MM.1S (cell line): Measurements from ENCODE around the gene DCUN1D1.

Experiments used
- DNase-seq: peaks from one replicate; pipeline ENCODE4 v3.0.0-alpha.2; 2015
- H2AFZ ChIP-seq: fragments of 300-600 bp; sonication (generic); 2 replicates; pipeline ENCODE4 v1.6.0; 2016; ENCODE audit warnings: antibody characterized with exemption, low read length
- H3F3A ChIP-seq: fragments of 300-600 bp; sonication (generic); 2 replicates; pipeline ENCODE4 v1.6.1; 2016; ENCODE audit warnings: mild to moderate bottlenecking, antibody characterized with exemption, low read length, moderate library complexity, mixed read lengths; ENCODE audit not compliant: insufficient read depth
- H3K27ac ChIP-seq: fragments of 300-600 bp; sonication (generic); 2 replicates; pipeline ENCODE4 v1.5.1; 2016; ENCODE audit warnings: mild to moderate bottlenecking, low read length
- H3K27me3 ChIP-seq: fragments of 300-600 bp; sonication (generic); replicated peaks from 2 replicates; pipeline ENCODE4 v1.6.0; 2016; ENCODE audit warnings: low read length; ENCODE audit not compliant: insufficient read depth
- H3K36me3 ChIP-seq: fragments of 300-600 bp; sonication (generic); replicated peaks from 2 replicates; pipeline ENCODE4 v1.6.1; 2016; ENCODE audit warnings: mild to moderate bottlenecking, low read length, mixed read lengths; ENCODE audit not compliant: insufficient read depth
- H3K4me1 ChIP-seq: fragments of 300-600 bp; sonication (generic); 2 replicates; pipeline ENCODE4 v1.6.1; 2016; ENCODE audit warnings: low read length, mixed read lengths
- H3K4me2 ChIP-seq: fragments of 300-600 bp; sonication (generic); 2 replicates; pipeline ENCODE4 v1.6.0; 2016; ENCODE audit warnings: low read depth, low read length
- H3K4me3 ChIP-seq: fragments of 300-600 bp; sonication (generic); 2 replicates; pipeline ENCODE4 v1.5.1; 2016; ENCODE audit warnings: low read length, mixed read lengths
- H3K79me2 ChIP-seq: fragments of 300-600 bp; sonication (generic); 2 replicates; pipeline ENCODE4 v1.6.1; 2016; ENCODE audit warnings: mixed run types, low read length, mixed read lengths
- H3K9ac ChIP-seq: fragments of 300-600 bp; sonication (generic); 2 replicates; pipeline ENCODE4 v1.6.1; 2016; ENCODE audit warnings: low read length, mixed read lengths
- H3K9me2 ChIP-seq: fragments of 300-600 bp; sonication (generic); replicated peaks from 2 replicates; pipeline ENCODE4 v1.6.1; 2016; ENCODE audit warnings: mild to moderate bottlenecking, low read length, mixed read lengths; ENCODE audit not compliant: insufficient read depth
- H3K9me3 ChIP-seq: fragments of 300-600 bp; sonication (generic); replicated peaks from 2 replicates; pipeline ENCODE4 v1.6.1; 2016; ENCODE audit warnings: mild to moderate bottlenecking, low read length, mixed read lengths; ENCODE audit not compliant: insufficient read depth
- H4K20me1 ChIP-seq: fragments of 300-600 bp; sonication (generic); 2 replicates; pipeline ENCODE4 v1.6.1; 2016; ENCODE audit warnings: mild to moderate bottlenecking, low read length, moderate library complexity, mixed read lengths; ENCODE audit not compliant: insufficient read depth
- EZH2 ChIP-seq: fragments of 300-600 bp; sonication (generic); optimal IDR thresholded peaks from 2 replicates; pipeline ENCODE3; 2017; ENCODE audit warnings: low read depth, mild to moderate bottlenecking, antibody characterized with exemption, low read length, mixed read lengths
- EZH2phosphoT487 ChIP-seq: fragments of 300-600 bp; sonication (generic); IDR thresholded peaks from 2 replicates; pipeline ENCODE4 v1.6.1; 2018; ENCODE audit warnings: antibody characterized with exemption, low read length
- TF ChIP-seq, protein P1 (sequence below): fragments of 300-600 bp; sonication (generic); IDR thresholded peaks from 2 replicates; pipeline ENCODE4 v1.5.1; 2016; ENCODE audit warnings: antibody characterized with exemption, low read length, mixed read lengths

DCUN1D1 gene

DNA sequence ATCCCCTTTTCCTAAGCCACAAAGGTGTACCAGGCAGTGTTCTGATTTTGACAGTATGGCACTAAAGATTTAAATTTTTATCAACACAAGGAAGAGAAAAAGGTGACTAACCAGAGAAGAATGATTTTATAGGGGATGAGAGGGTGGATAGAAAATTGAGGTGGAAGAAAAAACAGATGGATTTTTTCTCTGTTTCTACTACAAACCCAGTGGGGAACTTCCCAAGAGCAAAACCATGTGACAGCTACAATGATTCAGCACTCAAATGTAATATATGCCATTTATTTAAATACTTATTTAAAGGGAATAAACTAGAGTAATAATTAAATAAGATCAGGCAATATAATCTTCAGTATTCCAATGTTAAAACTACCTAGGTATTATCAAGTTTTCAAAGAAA lies 11.1 kb downstream of the DCUN1D1 start:
- H3F3A ChIP-seq, result no peaks in the 10 kb centered on the region
- TF ChIP-seq EZH2phosphoT487 (no peak), EZH2 (no peak)
- TF ChIP-seq, protein P1, sequence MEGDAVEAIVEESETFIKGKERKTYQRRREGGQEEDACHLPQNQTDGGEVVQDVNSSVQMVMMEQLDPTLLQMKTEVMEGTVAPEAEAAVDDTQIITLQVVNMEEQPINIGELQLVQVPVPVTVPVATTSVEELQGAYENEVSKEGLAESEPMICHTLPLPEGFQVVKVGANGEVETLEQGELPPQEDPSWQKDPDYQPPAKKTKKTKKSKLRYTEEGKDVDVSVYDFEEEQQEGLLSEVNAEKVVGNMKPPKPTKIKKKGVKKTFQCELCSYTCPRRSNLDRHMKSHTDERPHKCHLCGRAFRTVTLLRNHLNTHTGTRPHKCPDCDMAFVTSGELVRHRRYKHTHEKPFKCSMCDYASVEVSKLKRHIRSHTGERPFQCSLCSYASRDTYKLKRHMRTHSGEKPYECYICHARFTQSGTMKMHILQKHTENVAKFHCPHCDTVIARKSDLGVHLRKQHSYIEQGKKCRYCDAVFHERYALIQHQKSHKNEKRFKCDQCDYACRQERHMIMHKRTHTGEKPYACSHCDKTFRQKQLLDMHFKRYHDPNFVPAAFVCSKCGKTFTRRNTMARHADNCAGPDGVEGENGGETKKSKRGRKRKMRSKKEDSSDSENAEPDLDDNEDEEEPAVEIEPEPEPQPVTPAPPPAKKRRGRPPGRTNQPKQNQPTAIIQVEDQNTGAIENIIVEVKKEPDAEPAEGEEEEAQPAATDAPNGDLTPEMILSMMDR, result no peak
- no peak overlapping the region for H3K27ac ChIP-seq
- H3K79me2 ChIP-seq, result peaks cover 91% of the 10 kb centered on the region
- no peak for DNase-seq
- no peaks in the 10 kb centered on the region for H3K27me3 ChIP-seq
- no peak overlapping the region for H2AFZ ChIP-seq
- no peaks in the 10 kb centered on the region for H3K9me2 ChIP-seq
- peaks cover 5% of the 10 kb centered on the region; the same call in 1 of the 2 replicates for H3K4me1 ChIP-seq
- H3K9ac ChIP-seq, result no peak overlapping the region
- no peaks in the 10 kb centered on the region for H3K36me3 ChIP-seq
- H3K9me3 ChIP-seq, result no peaks in the 10 kb centered on the region
- no peak overlapping the region for H3K4me3 ChIP-seq
- no peak overlapping the region for H3K4me2 ChIP-seq
- H4K20me1 ChIP-seq, result peaks cover 4% of the 10 kb centered on the region; the same call in 1 of the 2 replicates

DNA sequence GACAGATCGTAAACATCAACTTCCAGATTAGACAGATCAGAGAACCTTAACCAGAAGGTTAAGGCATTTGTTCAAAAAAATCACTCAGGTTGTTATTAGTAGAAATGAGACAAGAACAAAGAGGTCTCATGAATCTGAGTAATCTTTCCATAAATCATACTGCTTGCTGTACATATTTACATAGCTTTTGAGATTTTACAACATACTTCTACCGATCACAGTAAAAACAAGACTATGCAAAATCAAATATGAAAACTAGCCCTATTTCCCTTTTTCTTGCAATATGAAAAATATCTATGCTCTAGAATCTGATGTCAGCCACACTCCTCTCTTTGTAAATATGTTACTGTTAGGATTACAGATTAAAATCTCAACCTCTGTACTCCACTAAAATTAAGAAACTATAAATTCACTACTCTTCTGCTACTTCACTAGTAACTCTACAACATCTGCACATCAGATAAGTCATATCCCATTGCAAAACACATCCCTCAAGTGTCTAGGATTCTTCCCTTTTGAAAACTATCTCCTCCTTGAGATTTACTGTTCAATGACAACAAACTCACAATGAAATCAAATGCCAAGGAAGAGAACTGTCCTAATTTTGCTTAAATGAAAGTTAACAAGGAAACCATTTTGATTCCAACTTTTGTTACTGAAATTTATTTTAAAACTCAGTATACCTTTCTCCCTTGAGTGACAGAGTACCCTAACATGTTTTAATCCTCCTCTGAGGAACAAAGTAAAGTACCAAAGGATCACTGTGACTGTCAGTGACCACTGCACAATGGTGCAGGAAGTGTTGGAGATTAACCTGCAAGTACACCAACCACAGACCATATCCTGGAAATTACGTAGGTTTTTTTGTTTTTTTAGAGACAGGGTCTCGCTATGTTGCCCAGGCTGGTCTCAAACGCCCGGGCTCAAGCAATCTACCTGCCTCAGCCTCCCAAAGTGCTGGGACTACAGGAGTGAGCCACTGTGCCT lies 12.8 kb downstream of the DCUN1D1 start:
- Histone ChIP-seq H3K27ac (no peak overlapping the region), H3F3A (no peaks in the 10 kb centered on the region), H4K20me1 (peaks cover 4% of the 10 kb centered on the region; the same call in 1 of the 2 replicates), H3K9me3 (no peaks in the 10 kb centered on the region), H3K79me2 (peaks cover 80% of the 10 kb centered on the region), H3K4me2 (no peak overlapping the region), H2AFZ (no peak overlapping the region), H3K9me2 (no peaks in the 10 kb centered on the region), H3K4me1 (peaks cover 5% of the 10 kb centered on the region; the same call in 1 of the 2 replicates), H3K9ac (no peak overlapping the region), H3K27me3 (no peaks in the 10 kb centered on the region), H3K4me3 (no peak overlapping the region), H3K36me3 (0 out of 2 replicates have a peak, but pooled peaks cover 4% of the 10 kb centered on the region)
- DNase-seq, result no peak
- TF ChIP-seq, protein P1, result no peak
- no peak for TF ChIP-seq EZH2
- no peak for TF ChIP-seq EZH2phosphoT487

DNA sequence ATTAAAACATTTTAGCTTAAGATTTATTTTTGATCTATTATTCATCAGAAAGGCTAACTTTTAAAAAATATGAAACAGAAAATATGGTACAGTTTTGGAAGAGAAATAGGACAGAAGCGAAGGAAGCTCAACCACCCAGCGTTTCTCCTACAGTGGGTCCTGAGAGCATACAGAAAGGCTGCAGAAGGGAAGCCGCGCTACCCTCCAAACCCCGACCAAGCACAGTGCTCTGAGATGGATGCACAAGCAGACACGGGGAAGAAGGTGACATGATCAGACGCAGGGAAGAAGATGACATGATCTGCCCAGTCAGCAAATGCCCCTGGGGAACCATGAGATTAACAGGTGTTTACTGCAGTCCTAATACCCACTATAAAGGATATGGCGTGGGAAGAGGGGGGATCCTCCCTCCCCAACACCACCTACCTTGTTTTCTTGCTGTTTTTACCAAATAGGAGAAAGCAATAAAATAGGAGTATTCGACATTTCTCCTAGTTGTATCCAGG lies 14.4 kb downstream of the DCUN1D1 start:
- no peaks in the 10 kb centered on the region for H3K9me2 ChIP-seq
- no peak overlapping the region for H3K9ac ChIP-seq
- no peaks in the 10 kb centered on the region for H3K4me1 ChIP-seq
- H3F3A ChIP-seq, result no peaks in the 10 kb centered on the region
- H3K4me2 ChIP-seq, result no peak overlapping the region
- no peaks in the 10 kb centered on the region for H3K9me3 ChIP-seq
- H3K27ac ChIP-seq, result no peak overlapping the region
- TF ChIP-seq EZH2, result no peak
- no peak for TF ChIP-seq EZH2phosphoT487
- TF ChIP-seq, protein P1, result no peak
- H3K36me3 ChIP-seq, result peaks cover 4% of the 10 kb centered on the region; the same call in 1 of the 2 replicates
- H4K20me1 ChIP-seq, result peaks cover 4% of the 10 kb centered on the region; the same call in 1 of the 2 replicates
- H3K27me3 ChIP-seq, result no peaks in the 10 kb centered on the region
- H3K79me2 ChIP-seq, result peaks cover 64% of the 10 kb centered on the region
- DNase-seq, result no peak
- no peak overlapping the region for H2AFZ ChIP-seq
- no peak overlapping the region for H3K4me3 ChIP-seq
